ENCODE data around the gene RAX. TPM values are rescaled to one million over a fixed set of nuclear protein-coding genes. Genes with fewer than 3 reads are reported as not detected.

The RAX gene
- total RNA-seq, 4 donors from 2014 or later, result not detected

GRCh38 chr18:59268127-59268720, 5.0 kb downstream of the RAX start:
- TF ChIP-seq CTCF (IDR thresholded peaks at IDR 0.05; ENCODE audit: low read depth), result no peak

GRCh38 chr18:59267503-59268126, 5.6 kb downstream of the RAX start:
- TF ChIP-seq CTCF (IDR thresholded peaks at IDR 0.05; ENCODE audit: low read depth), result no peak

GRCh38 chr18:59266886-59267502, 6.3 kb downstream of the RAX start:
- TF ChIP-seq CTCF (IDR thresholded peaks at IDR 0.05; ENCODE audit: low read depth), result no peak

GRCh38 chr18:59266459-59266858, 6.8 kb downstream of the RAX start:
- TF ChIP-seq CTCF (IDR thresholded peaks at IDR 0.05; ENCODE audit: low read depth), result no peak

- no peak for TF ChIP-seq CTCF (IDR thresholded peaks at IDR 0.05; ENCODE audit: low read depth)
Measured at GRCh38 chr18:59265974-59266369, 7.3 kb downstream of the RAX start.

GRCh38 chr18:59265246-59265973, 7.8 kb downstream of the RAX start:
- TF ChIP-seq CTCF (IDR thresholded peaks at IDR 0.05; ENCODE audit: low read depth), result no peak

- TF ChIP-seq CTCF (IDR thresholded peaks at IDR 0.05; ENCODE audit: low read depth), result no peak
Measured at GRCh38 chr18:59264651-59265245, 8.5 kb downstream of the RAX start.

Data from subcutaneous adipose tissue (tissue), 4 donors.